Activated CD8-positive, alpha-beta memory T cell treated with anti-CD3 and anti-CD28 coated beads, Interleukin-2, amount 50 U/mL, for 1 hour (primary cell): ENCODE measurements around the gene PTPRG.

Experiments
- DNase-seq: peaks from one replicate; pipeline ENCODE4 v3.0.0-alpha.2; 2020; ENCODE audit errors: extremely low read depth

PTPRG gene

DNA sequence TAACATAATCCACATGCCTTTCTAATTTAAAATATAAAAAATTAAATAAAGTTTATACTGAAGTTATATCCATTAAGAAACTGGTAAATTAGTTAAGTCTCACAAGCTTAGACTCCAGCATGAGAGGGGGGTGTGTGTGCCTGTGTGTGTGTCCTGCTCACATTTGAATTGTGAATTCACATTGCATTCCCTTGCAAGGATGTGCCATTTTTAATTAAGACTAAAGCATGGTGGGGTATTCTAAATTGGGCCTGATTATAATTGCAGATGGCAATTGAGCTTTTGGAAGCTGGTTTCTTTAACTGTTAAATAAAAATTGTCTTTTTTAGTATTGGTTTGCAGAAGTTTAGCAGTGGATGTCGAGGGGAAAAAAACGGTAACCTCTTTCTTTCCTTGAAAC, 56.9 kb downstream of the PTPRG start:
- DNase-seq: no peak

DNA sequence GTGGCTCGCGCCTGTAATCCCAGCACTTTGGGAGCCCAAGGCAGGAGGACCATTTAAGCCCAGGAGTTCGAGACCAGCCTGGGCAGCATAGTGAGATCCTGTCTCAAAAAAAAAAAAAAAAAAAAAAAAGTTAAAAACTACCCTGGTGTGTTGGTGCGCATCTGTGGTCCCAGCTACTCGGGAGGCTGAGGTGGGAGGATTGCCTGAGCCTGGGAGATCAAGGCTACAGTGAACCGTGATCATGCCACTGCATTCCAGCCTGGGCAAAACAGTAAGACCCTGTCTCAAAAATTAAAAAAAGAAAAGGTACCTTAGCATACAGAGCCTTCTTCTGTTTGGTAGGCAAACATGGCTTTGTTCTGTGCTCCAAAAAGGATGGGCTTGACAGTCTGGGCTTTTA, 57.5 kb downstream of the PTPRG start:
- no peak for DNase-seq

DNA sequence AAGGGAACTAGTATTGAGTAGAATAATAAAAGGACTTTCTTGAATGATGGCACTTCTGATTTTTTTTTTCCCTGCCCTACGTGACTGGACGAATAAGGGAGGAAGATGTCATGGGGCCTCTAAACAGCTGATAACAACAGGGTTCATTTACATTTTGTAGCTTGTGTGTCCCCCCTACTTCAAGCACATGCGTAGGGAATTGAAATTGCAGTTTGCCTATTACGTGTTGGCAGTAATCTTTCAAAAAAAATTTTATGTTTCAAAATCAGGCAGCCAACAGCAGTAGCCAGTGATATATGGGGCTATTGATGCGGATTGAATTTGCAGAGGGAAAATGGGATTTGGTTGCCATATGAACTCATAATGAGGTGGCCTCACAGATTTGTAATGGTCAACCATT, 58.7 kb downstream of the PTPRG start:
- DNase-seq: no peak

DNA sequence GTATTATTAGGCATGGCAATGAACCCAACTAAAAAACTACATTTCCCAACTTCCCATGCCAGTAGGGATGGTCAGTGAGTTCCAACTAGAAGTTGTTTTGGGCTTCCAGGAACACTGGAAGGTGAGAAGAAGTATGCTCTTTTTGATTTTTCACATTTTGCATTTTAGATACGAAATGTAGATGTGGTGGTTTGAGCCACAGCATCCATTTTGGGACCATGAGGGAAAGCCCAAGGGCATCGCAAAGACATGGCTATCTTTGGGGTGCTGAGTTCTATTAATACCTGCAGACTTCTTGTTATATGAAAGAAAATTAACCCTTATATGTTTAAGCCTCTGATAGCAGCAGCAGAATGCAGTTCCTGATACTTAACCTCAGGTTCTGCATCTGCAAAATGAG, 62.9 kb downstream of the PTPRG start:
- DNase-seq: no peak

DNA sequence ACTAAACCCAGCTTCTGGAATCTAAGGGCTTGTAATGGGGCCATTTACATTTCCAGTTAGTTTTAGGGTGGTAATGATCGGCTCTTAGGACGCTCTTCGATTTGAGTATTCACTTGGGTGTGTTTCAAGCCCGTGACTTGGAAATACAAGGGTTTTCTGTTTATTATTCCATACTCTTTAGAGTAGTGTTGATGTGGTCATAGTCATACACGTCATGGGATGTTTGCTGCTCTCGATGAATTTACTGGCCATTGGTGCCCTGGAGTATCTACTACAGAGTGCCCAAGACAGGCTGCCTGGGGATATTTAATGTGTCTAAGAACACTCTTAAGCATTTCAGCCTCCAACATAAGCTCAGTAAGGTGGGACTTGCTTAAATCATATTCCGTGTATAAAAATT, 64.1 kb downstream of the PTPRG start:
- no peak for DNase-seq

DNA sequence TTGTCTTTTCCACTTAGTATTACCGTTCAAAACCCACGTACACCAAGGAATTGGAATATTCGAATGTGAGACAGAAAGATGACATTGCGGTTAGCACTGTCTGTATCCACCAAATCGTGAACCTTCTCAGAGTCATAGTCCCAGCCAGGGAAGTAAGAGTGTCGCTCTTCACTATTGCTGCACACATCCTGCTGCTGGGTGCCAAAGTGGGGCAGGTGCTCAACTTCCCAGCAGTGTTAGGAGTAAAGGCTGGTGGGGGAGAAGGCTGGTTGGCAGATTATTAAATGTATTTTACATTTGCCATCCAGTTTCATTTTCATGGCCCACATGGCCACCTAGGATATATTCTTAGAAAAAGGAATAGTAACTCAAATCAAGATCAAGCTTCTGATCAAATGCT, 65.1 kb downstream of the PTPRG start:
- no peak for DNase-seq

DNA sequence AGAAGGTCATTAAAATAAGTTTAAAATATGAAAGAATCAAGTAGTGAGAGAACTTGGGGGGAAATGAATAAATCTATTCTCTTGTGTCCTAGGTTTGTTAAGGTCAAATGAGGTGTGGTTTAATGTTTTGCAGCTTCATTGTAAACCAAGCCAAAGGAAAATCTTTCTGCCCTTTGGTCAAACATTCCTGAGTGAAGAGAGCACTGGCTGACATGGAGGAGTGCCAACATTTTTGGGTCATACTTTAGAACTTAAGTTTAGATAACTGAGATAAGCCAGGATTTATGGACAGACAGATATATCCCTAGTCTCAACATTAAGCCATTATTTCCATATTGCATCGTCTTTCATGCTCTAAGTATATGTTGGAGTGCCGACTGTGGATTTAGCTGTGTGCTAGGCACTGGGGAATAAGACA, 66.4 kb downstream of the PTPRG start:
- no peak for DNase-seq

DNA sequence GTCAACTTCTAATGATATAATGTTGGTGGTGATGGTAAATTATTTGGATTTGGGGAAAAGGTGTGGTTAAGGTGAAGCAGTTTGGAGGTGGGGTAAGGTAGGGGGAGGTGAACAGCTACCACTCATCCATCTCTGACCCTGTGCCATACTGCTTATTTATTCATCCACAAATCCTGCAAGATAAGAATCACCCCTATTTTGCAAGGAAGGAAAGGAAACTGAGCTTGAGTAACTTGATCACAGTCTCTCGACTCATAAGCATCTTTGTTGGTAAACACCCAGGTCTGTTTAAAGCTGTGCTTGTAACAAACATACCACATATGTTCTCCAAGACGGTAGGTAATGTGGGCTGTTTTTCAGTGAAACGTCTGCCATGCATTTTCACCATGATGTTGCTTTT, 67.3 kb downstream of the PTPRG start:
- DNase-seq: no peak

DNA sequence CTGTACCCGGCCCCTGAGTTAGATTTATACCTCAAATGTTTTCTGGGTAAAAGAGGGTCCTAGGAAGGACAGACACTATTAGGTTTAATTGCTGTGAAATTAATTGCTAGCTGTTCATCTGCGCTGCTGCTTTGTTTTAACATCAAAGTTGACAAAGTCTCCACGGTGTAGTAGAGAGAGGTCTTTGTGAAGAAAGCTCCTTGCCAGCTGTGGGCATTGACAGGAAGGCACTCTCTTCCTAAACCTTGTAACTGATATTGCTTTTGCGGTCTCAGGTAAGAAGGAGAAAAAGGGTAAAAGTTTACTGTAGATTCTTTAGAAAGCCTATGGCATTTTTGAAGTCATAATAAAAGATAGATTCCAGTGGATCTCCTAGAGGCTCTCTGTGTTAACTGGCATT, 68.1 kb downstream of the PTPRG start:
- DNase-seq: no peak

DNA sequence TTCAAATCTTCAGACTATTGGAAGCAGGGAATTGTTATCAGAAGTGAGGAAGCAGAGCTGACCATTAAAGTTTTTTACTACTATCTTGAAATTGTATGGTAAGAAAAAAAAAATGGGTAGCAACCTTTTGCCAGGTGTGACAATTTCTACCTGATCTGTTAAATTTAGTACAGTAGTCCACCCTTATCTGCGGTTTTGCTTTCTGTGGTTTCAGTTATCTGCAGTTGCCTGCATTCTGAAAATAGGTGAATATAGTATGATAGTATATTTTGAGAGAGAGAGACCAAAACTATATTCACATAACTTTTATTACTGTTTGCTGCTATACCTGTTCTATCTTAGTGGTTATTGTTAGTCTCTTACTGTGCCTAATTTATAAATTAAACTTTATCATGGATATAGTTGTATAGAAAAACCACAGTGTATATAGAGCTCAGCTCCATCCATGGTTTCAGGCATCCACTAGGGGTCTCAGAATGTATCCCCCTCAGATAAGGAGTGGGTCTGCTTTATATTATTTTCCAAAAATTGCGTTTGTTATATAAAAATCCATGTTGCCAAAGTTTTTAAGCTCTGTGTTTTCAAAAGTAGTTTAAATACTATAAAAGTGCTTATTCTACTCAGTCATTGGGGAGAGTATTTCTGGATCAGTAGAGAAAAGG, 69.9 kb downstream of the PTPRG start:
- no peak for DNase-seq

DNA sequence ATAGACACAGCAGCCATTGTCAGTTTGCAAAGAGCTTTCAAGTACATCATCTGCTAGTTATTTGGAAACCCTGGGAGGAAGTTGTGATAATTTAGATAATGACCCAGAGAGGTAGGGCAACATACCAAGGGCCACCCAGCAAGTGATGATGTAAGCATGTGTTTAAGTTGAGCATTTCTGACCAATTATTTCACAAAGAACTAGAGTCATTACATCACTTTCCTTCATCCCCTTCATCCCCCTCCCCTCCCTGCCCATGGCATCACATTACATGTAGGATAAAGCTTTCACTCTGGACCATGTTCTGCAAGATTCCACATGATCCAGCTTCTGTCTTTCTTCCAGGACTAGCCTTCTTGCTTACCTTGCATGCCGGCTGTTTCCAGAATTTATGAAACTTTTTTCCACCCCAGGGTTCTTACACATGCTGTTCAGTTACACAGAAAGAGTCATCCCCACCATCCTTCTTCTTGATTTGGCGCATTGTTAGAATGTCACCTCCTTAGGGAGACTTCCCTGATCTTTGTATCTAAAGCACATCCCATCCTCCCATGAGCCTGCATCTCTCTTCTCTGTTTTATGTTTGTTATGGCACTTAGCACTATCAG, 71.3 kb downstream of the PTPRG start:
- no peak for DNase-seq

DNA sequence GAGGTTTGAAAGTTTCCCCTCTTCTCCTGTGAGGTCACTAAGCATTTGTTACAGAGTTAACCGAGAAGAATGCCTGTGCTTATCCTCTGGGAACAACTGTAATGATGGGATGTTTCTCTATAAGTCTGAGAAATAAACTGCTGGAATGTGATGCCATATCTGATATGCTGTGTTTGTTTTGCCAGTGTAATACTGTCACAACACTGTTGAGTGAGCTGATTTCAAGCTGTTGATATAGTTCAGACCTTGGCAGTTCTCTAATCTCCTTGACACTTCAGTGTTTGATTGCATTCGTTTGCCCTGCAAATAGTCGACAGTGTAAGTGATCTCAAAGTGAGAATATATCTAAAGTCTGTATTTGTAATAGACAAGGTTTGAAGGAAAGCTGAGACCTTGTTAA, 73.3 kb downstream of the PTPRG start:
- no peak for DNase-seq

DNA sequence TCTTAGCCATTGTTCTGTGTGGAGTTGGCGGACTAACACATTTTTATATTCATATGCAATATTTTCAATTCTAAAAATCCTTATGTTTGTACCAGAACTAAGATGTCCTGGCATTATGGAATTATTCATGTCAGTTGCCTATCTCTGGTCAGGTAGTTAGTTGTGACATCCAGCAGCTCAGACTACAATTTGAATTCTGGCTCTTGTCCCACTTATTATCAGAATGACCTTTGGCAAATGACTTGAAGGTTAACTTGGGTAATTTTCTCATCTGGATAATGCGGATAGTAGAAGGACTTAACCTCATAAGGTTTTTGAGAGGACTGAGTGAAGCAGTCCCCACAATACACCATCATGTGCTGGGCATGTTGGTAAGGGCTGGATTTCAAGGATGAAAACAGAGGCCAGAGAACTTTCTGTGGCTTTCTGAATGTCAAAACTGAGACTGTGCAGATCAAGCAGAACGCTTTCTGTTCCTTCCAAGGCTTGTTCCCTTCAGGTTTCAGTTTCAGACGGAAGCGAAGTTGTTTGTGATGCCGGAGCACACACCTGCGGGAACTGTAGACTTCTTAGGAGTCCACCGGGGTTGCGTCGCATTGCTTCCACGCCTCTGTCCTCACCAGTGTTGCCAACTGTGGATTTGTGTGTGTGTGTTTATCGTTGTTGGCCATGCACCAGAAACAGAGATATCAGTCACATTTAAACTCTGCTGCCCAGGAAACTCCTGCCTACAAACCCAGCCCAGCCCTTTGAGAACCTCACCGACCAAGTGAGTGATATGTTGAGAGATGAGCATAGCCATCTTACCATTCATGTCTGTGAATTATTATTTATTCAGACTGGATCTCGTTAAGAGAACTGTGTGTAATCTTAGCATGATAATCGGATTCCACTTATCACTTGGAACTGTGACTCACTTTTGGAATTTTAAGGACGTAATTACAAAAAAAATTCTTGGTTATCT, 76.0 kb downstream of the PTPRG start:
- DNase-seq: no peak

DNA sequence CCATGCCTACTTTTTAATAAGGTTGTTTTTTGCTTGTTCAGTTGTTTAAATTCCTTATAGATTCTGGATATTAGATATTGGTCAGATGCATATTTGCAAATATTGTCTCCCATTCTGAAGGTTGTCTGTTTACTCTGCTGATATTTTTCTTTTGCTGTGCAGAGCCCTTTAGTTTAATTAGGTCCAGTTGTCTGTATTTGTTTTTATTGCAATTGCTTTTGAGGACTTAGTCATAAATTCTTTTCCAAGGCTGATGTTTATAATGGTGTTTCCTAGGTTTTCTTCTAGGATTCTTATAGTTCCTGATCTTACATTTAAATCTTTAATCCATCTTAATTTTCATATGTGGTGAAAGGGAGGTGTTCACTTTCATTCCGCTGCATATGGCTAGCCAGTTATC, 77.4 kb downstream of the PTPRG start:
- no peak for DNase-seq

DNA sequence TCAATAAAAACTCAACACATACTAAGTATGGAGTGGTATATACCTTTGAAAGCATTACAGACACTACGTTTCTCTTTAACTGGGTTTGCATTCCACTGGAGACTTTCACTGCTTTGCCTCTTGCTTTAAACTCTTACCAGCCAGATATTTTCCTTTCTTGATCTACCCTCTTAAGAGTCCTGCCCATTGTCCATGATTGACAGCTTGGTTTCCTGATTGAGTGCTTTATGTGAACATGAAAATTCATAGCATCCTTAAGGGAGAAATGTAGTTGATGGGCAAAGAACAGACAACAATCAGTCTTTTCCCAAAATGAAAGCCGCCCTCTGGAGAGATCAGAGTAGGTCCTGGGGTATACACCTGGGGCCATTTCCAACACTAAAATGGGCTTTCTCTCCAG, 78.6 kb downstream of the PTPRG start:
- no peak for DNase-seq

DNA sequence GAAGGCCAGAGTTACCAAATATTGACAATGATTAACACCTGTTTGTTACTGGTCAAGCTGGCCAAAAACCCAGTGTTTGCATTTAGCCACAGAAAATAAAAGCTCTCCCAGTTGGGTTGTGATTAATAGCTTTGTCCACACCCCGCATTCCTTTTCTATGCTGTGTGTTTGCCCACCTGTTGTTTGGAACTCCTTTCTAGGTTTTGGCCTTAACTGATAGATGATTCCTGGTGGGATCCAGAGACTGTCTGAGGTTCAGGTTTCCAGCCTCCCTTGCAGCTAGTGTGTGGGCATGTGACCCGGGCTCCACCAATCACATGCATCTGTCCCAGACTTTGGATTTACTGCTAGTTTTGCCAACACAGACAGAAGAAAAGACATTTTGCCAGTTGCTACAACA, 83.8 kb downstream of the PTPRG start:
- DNase-seq: no peak

DNA sequence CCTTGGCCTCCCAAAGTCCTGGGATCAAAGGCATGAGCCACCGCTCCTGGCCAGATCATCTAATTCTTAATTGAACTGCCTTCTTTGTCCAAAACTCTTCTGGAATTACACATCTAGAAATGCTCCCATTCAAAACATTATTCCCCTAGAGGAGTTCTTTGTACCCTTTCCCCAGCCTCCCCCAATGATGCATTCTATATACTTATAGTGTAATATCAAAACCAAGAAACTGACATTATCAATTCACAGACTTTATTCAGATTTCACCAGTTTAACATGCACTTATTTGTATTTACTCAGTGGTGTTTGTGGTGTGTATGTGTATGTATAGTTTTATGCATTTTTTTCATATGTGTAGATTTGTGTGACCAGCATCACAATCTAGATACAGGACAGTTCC, 85.0 kb downstream of the PTPRG start:
- no peak for DNase-seq

DNA sequence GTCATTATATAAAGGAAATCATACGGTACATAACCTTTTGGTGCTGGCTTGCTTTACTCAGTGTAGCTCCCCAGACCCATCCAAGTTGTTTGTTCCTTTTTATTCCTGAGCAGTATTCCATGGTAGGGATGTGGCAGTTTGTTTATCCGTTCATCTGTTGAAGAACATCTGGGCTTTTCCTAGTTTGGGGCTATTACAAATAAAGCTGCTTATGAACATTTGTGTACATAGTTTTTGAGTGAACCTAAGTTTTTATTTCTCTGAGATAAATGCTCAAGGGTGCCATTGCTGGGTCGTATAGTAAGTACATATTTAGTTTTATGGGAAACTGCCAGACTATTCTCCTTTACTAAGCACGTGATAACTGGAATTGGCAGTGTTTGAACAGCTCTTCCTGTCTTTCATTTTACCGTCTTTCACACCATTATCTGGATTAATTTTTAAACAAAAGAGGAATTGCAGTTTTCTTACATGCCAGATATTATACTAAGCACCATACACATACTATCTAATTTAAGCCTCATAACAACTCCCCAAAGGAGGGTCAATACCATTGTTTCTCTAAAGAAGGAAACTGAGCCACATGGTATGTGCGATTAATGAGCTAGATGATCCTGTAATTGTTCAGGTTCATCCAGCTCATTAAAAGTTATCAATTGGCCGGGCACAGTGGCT, 85.6 kb downstream of the PTPRG start:
- no peak for DNase-seq

DNA sequence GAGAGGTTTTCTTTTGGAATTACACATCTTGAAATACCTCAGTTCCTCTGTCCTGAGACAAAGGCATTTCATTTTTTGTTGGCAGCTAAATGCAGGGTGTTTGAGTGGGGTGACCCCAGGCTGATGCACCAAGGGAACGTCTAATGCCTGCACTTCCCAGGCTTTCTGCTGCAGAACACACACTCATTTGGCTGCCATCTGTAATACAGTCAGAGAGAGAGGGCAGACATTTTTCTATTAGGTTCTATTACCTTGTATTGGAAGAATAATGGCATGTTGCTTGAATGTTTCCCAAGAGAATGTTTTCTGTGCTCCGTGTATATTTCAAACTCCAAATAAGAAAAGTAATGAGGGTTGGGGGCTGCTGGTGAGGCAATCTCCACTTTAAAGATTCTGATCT, 87.1 kb downstream of the PTPRG start:
- no peak for DNase-seq

DNA sequence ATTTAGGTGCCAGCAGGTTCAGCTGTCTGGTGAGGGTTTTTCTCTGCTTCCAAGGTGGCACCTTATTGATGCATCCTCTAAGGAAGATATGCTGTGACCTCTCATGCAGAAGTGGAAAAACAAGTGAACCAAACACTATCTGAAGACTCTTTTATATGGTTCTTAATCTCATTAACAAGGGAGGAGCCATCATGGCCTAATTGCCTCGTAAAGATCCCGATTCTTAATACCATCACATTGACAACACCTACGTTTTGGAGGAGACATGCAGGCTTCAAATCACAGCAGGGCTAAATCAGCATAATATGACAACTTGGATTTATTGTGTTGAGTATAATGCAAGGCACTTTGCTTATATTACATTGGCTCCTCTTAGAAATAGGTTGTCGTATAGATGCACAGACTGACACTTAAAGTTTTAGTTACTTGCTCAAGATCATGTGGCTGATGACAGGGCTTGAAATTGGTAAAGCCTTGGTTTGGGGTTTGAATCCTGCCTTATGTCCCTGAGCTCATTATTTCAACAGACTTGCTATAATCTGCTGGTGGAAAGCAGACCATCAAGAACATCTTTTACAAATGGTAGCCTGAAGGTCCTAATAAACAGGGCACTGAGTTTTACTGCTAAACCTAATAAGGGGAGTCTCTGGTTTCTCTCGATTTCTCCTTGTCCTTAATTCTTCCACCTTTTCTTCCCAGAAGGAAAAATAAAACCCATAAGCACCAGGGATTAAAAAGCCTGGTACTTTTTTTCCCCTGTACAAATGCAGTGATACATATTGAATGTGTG, 88.2 kb downstream of the PTPRG start:
- DNase-seq: no peak

DNA sequence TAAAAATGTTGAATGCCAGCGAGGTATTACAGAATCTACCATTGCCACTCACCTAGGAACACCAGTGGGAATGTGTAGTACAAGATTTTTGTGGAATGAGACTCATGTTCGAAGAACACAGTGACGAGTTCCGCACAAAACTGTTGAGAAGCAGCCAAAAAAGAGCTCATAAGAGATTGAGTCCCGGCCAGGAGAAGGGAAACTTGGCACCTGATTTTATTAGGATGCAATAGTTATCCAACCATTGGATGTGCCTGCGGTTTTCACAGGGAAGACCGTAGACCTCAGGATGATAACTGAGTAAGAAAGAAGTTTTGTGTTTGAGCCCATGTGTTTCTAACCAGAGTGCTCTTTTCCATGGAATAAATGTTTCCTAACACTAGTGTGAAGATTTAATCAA, 88.9 kb downstream of the PTPRG start:
- DNase-seq: no peak
